Caki2 (cell line): ENCODE measurements around the gene HRH3. TPM values are rescaled to one million over a fixed set of nuclear protein-coding genes. Genes with fewer than 3 reads are reported as not detected.

Experiments
- DNase-seq: peaks from one replicate; pipeline ENCODE4 v3.0.0-alpha.2; 2015; ENCODE audit warnings: low read depth
- in situ Hi-C: cut with HindIII; loops from 2 replicates; pipeline ENCODE4 v1.10.0; 2016; ENCODE audit warnings: low sequenced_read_pairs, low pct_unique_long_range_greater_than_20kb, mixed read lengths
- total RNA-seq: library from RNA; depleted of rRNA; stranded (reverse); fragments of >200 nt; shearing (Covaris generic); gene quantifications from 2 replicates; pipeline ENCODE4 v1.2.3, GENCODE V29; 2014; ENCODE audit warnings: low replicate concordance

The HRH3 gene
- total RNA-seq, 1 experiment from 2014 or later, result not detected

DNA sequence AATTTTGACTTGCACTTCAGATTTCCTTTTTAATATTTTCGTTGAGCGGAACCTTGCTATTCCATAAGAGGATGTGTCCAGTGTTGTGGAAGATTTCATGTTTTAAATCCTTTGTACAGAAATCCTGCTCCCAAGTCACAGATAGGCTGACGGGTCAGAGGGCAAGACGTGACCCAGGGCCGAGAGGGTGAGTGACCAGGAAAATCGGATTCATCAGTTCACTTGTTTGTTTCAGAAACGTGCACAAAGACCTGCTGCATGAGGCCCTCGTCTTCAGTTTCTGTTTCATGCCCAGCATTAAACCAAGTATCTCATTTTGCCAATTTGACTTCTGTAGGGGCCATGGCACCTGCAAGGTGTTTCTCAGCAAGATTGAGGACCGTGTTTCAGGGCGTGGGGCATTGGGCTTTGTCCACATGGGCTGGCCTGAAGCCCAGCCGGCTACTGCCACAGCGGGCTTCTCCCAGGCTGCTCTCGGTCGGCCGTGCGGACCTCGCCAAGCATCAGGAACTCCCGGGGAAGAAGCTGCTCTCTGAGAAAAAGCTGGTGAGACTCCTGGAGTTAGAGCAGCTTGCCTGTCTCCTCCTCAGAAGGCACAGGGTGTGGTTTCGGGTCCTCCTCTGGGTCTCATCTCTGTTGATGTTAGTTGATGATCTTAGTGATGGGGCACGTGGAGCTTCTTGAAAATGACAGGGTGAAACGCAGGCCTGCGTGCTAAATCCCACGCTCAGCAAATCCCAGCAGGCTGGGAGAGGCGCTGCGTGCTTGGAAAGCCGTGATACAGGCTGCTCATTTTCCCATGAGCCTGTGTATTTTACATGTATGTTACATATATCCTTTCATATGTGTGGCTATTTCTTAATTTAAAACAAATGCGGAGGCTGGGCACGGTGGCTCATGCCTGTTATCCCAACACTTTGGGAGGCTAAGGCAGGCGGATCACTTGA, 26.7 kb downstream of the HRH3 start:
- in situ Hi-C loops, result no loop called here
- DNase-seq, result no peak

DNA sequence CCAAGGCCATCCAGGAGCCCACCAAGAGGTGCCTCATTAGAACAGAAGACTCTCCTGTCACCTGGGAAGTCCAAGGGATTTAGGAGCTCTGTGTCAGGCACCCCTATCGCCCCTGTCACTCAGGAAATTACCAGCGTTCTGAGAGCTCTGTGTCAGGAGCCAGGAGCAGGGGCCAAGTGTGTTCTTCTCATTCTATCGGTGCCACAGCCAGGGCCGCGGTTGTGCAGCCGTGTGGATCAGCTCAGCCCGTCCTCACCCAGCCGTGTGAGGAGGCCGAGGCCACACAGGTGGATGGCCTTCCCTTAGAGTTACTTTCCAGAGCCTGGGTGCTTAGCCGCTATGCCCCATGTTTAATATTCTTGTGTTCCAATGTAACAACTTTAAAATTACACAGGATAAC, 27.4 kb downstream of the HRH3 start:
- no peak for DNase-seq
- in situ Hi-C loops, result no loop called here

DNA sequence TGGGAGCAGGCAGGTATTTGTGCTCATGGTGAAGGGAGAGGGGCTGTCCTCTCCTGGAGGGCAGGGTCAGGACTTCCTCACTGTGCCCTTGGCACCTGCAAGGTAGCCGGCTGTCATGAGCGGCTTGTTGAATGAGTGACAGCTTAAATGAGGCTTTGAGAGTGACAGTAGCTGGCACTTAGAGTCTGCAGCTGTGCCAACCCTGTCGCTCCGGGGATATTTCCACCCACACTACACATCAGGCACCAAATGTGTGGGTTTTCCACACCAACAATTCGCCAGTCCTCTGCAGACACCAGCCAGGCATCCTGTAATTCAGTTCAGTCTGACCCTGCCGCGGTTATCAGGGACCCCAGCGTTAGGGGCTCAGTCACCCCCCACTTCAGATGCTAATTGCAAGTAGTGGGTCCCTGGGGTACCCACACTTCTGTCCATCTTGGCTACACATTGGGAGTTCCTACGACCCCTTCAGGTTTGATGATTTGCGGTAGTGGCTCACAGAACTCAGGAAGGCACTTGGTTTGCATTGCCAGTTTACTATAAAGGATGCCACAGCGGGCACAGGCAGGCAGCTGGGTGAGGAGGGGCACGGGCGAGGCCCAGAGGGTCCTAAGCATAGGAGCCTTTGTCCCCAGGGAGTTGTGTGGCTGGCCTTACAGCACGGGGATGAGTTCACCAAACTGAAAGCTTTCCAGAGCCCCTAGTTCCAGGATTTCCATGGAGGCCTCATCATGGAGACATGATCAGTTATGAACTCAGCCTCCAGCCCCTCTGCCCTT, 28.1 kb downstream of the HRH3 start:
- no peak for DNase-seq
- in situ Hi-C loops, result no loop called here

GRCh38 chr20:62190639-62191411, 29.3 kb downstream of the HRH3 start:
- no peak for DNase-seq
- in situ Hi-C loops, result no loop called here

DNA sequence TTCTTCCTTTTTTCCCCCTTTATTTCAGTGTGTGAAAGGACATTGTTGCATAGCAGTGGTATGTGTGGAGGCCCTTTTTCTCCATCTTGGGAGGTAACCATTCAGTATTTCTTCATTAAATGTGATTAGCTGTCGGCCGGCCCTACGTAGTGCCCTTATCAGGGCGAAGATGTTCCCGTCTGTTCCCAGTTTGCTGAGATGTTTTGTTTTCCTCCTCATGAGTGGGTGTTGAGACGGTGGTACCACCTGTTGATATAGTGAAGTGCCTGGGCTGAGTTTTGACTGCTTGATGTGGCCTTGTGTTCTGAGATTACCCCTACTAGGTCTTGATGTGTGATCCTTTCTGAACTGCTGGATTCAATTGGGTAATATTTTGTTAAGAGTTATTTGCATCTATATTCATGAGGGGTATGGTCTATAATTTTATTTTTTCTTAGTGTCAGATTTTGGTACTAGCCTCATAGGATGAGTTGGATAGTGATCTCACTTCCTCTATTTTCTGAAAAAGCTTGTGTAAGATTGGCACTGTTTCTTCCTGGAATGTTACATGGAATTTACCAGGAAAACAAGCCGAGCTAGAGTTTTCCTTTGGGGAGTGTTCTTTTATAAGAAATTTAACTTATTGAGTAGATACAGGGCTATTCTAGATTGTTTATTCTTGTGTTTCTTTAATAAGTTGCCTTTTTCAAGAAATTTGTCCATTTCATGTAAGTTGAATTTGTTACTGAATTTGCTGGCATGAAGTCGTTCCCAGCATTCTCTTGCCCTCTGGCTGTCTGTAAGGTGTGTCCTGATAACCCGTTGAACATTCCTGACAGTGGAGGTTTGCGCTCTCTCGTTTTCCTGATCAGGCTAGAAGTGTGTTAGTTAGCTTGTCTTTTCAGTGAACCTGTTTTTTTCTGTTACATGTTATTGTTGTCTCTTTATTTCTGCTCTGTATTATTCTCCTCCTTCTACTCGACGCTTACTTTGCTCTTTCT, 32.9 kb downstream of the HRH3 start:
- in situ Hi-C loops, result no loop called here
- DNase-seq, result no peak

- in situ Hi-C loops, result no loop called here
- DNase-seq, result no peak
Observed at GRCh38 chr20:62186096-62186426, 34.0 kb downstream of the HRH3 start.

DNA sequence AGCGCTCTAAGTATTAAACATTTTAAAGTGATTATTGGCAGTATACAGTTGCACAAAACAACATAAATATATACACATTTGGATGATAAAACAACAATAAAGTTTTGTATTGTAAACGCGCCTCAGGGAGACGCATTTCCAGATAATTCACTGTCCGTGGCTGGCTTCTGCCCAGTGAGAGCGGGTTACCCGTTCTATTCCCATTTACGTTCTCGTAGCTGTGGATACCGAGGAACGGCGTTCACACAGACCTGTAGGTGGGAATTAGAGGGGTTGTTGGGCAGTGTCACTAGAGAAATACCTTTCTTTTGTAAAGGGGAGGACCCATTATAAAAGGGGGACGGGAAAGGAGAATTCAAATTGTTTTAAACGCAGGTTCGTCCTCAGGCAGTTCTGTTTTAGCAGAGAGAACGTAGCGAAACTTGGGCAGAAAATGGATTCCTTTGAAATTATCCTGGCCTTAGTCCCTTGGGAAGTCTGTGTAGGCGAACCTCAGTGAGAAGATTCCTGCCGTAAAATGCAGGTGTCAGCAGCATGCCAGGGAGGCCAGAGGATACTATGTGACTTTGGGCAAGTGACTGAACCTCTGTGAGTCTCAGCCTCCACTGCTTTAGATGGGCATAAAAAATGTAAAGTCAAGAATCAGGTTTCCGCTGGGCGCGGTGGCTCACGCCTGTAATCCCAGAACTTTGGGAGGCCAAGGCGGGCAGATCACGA, 36.5 kb downstream of the HRH3 start:
- DNase-seq, result no peak
- in situ Hi-C loops, result no loop called here

DNA sequence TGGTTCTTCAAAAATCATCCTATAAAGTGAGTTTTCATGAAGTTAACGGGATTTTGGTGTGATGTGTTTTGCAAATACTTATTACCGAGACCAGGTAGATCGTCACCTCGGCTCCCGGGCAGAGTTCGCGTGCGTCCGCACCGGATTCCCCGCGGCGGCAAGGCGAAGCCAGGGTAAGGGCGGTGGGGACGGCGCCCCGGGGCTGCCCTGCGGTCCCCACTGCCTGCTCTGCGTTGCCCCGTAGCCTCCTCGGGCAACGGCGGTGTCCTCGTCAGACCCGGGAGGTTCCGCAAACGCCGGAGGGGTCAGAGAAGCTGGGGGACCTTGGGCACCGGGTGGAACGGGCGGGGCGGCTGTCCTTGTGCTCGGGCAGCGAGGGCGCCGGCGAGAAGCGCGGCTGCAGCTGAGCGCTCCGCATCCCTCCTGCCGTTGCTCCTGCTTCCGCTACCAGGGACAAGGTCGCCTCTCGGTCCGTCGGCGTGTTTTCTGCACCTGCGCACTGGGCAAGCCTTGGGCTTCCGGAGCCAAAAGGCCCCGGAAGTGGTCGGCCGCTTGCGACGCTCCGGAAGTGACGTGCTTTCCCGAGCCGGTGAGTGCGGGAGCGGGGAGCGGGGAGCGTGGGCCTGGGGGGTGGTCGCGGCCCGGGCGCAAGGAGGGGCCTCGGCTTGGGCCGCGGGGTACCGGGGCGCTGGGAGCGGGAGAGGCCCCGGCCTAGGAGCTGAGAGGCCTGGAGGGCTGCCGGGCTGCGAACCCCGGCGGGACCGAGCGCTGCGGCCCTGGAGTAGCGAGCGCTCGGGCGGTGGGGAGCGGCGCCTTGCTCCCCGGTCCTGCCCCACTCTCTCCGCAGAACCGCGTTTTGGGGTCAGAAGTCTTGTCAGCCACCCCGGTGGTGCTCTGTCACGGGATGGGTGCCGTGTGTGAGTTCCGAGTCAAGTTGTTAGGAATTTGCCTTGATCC, 37.3 kb downstream of the HRH3 start, which contains the start of gene MTG2:
Gene MTG2, plus strand, starts transcription at position 560 of the 957 bp plus-strand sequence. CDS start 10,393 bp downstream, outside the sequence.
- in situ Hi-C loops, result no loop called here
- DNase-seq, result peak; percentile 90

- no peak for DNase-seq
- in situ Hi-C loops, result no loop called here
Observed at GRCh38 chr20:62181808-62182207, 38.3 kb downstream of the HRH3 start.

- in situ Hi-C loops, result no loop called here
Observed at GRCh38 chr20:62179162-62179504, 40.9 kb downstream of the HRH3 start.

DNA sequence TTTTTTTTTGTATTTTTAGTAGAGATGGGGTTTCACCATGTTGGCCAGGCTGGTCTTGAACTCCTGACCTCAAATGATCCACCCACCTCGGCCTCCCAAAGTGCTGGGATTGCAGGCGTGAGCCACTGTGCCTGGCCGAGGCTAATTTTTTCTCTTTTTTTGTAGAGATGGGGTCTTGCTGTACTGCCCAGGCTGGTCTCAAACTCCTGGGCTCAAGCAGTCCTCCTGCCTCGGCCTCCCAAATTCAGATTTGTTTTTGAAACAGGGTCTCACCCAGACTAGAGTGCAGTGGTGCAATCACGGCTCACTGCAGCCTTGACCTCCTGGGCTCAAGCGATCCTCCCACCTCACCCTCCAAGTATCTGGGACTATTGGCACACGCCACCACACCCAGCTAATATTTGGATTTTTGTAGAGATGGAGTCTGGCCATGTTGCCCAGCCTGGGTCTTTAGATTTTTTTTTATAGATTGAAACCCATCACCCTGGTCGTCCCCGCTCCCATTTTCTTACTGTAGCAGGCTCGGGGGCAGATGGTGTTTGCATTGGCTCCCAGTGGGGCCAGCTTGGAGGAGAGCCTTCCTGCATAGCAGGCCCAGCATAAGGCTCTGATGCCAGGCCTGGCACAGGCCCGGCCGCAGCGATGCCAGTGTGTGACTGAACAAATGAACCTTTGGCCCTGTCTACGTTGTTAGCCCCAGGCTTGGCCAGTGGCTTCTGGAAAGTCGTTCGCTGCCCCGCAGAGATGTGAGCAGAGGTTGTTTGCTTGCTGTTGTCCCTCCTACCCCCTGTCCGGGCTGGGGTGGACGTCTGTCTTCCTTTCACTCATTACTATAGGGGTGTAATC, 41.5 kb downstream of the HRH3 start:
- in situ Hi-C loops, result no loop called here
- no peak for DNase-seq

More at GRCh38 chr20:62179162-62179504, 40.9 kb downstream of the HRH3 start:
- DNase-seq, result no peak

DNA sequence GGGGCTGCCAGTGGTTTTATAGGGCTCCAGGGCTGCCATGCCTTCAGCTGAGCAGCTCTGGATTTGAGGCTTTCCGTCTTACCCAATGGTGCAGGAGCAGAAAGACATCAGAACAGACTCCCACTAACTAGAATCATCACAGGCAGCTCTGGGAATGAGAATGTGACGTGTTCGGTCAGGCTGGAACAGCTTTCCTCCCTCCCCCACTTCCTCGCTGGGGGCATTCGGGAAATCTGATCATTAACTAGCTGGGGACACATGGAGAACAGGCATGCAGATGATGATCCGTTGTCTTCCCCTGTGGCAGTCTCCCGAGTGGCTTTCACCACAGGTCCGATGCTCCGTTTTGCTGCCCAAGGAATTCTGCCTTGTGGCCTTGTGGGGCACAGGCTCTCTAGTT, 42.8 kb downstream of the HRH3 start:
- DNase-seq, result no peak
- in situ Hi-C loops, result no loop called here

DNA sequence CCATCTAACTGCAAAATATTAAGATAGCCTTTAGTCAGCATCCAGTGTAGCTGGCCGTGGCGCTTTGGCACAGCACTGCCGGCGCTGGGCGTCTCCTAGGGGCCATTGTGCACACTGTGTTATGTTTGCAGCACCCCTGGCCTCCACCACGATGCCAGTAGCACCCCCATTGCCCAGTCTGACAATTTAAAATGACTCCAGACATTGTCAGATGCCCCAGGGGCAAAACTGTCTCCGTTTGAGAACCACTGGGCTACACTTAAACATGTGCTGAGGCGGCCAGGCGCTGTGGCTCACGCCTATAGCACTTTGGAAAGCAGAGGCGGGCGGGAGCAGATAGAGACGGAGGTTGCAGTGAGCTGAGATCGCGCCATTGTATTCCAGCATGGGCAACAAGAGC, 43.2 kb downstream of the HRH3 start:
- DNase-seq, result no peak
- in situ Hi-C loops, result no loop called here

GRCh38 chr20:62175711-62176110, 44.4 kb downstream of the HRH3 start:
- no peak for DNase-seq
- in situ Hi-C loops, result no loop called here

- in situ Hi-C loops, result no loop called here
- DNase-seq, result no peak
Observed at GRCh38 chr20:62174870-62175624, 45.0 kb downstream of the HRH3 start.
